Mammary epithelial cell (primary cell): Measurements from ENCODE around the gene EIF4A2.

Experiments used
- EZH2 ChIP-seq: IDR thresholded peaks from 2 replicates; pipeline ENCODE4 v1.6.1; 2012; ENCODE audit warnings: low read length, inconsistent platforms, borderline replicate concordance
- TF ChIP-seq, protein P1 (sequence below), 2 donors: IDR thresholded peaks in 1 of 2; conservative IDR thresholded peaks in 1 of 2; 2 replicates each; pipeline ENCODE4 v1.5.1; 2011 to 2012; ENCODE audit warnings: inconsistent platforms in 2 of 2, low read length in 2 of 2, mild to moderate bottlenecking in 2 of 2, control low read depth in 1 of 2, low read depth in 1 of 2; ENCODE audit not compliant: insufficient read depth in 1 of 2; ENCODE audit errors: extremely low read depth in 1 of 2

- TF ChIP-seq, protein P1, sequence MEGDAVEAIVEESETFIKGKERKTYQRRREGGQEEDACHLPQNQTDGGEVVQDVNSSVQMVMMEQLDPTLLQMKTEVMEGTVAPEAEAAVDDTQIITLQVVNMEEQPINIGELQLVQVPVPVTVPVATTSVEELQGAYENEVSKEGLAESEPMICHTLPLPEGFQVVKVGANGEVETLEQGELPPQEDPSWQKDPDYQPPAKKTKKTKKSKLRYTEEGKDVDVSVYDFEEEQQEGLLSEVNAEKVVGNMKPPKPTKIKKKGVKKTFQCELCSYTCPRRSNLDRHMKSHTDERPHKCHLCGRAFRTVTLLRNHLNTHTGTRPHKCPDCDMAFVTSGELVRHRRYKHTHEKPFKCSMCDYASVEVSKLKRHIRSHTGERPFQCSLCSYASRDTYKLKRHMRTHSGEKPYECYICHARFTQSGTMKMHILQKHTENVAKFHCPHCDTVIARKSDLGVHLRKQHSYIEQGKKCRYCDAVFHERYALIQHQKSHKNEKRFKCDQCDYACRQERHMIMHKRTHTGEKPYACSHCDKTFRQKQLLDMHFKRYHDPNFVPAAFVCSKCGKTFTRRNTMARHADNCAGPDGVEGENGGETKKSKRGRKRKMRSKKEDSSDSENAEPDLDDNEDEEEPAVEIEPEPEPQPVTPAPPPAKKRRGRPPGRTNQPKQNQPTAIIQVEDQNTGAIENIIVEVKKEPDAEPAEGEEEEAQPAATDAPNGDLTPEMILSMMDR (conservative IDR thresholded peaks at IDR 0.05 in 1 of 2, IDR thresholded peaks at IDR 0.05 in 1 of 2; ENCODE audit: extremely low read depth in 1 of 2, insufficient read depth in 1 of 2, low read depth in 1 of 2, low read length in 2 of 2) = no peak
- TF ChIP-seq EZH2 = no peak
Measured at GRCh38 chr3:186826976-186827857, 43.8 kb downstream of the EIF4A2 start.
